HCT116 (cell line): ENCODE data around the gene ZNF777. TPM values are rescaled to one million over a fixed set of nuclear protein-coding genes. Genes with fewer than 3 reads are reported as not detected.

Experiments used
- ATAC-seq: fragments of 200-7000 bp; cut with Tn5 transposase; 2 replicates; pipeline ENCODE4 v1.9.1; 2020; ENCODE audit warnings: mild to moderate bottlenecking, moderate library complexity
- BruUV-seq: library from RNA; stranded (reverse); fragments of 400-500 nt; replicated peaks from 2 replicates; lab custom pipeline; 2021; lab: Mats Ljungman, UMichigan
- CTCF ChIA-PET: fragments of 300-600 bp; sonication (Branson Sonifier 250); formaldehyde crosslinking; loops from one replicate; lab custom pipeline; 2021; ENCODE audit warnings: antibody characterized with exemption; lab: Charles Lee
- POLR2A ChIA-PET: fragments of 300-600, 350-600 bp; sonication (Branson Sonifier 250); formaldehyde crosslinking; loops from one replicate; lab custom pipeline; 2021; ENCODE audit warnings: antibody characterized with exemption; lab: Charles Lee
- RAD21 ChIA-PET, 2 experiments: fragments of 300-600 bp; sonication (Branson Sonifier 250); formaldehyde crosslinking; loops; one replicate each; lab custom pipeline; 2023; ENCODE audit warnings: low total read pairs in 2 of 2; ENCODE audit not compliant: uncharacterized antibody in 2 of 2, unreplicated experiment in 2 of 2, low non-redundant PET in 1 of 2; lab: Charles Lee
- DNase-seq: peaks from one replicate; pipeline ENCODE4 v3.0.0-alpha.2; 2010; ENCODE audit warnings: low read depth, low spot score
- H2AFZ ChIP-seq: fragments of 200-600 bp; shearing (Covaris generic), sonication (generic); 2 replicates; pipeline ENCODE4 v1.6.1; 2017; ENCODE audit warnings: low read depth, mixed run types, mixed read lengths, antibody characterized with exemption, low read length; ENCODE audit not compliant: poor library complexity, severe bottlenecking
- H3K27ac ChIP-seq: 2 replicates; pipeline ENCODE4 v1.5.1; 2012; ENCODE audit warnings: low read depth, low read length
- H3K27me3 ChIP-seq: fragments of 200-600 bp; sonication (generic); 2 replicates; pipeline ENCODE4 v1.6.1; 2016; ENCODE audit warnings: mixed run types, low read length, mixed read lengths; ENCODE audit not compliant: insufficient read depth
- H3K36me3 ChIP-seq, 2 experiments: fragments of 200-500 bp in 1 of 2; fragments of 200-600 bp in 1 of 2; sonication (Bioruptor generic) in 1 of 2; sonication (generic) in 1 of 2; 2 replicates each; pipeline versions ENCODE4 v1.5.1 to v1.6.1; 2014 to 2016; ENCODE audit warnings: low read length in 2 of 2, inconsistent platforms in 1 of 2, mixed read lengths in 1 of 2, mixed run types in 1 of 2; ENCODE audit not compliant: insufficient read depth in 2 of 2, control insufficient read depth in 1 of 2
- H3K4me1 ChIP-seq, 2 experiments: fragments of 200-600 bp in 1 of 2; sonication (generic) in 1 of 2; 2 replicates each; pipeline versions ENCODE4 v1.5.1 to v1.6.1; 2012 to 2017; ENCODE audit warnings: low read length in 2 of 2, inconsistent platforms in 1 of 2, mild to moderate bottlenecking in 1 of 2, mixed read lengths in 1 of 2, mixed run types in 1 of 2, moderate library complexity in 1 of 2; ENCODE audit not compliant: insufficient read depth in 2 of 2, control insufficient read depth in 1 of 2
- H3K4me2 ChIP-seq: fragments of 200-600 bp; sonication (generic); 2 replicates; pipeline ENCODE4 v1.6.1; 2017; ENCODE audit warnings: mixed run types, low read length, mixed read lengths
- H3K4me3 ChIP-seq, 2 experiments: fragments of 200-600 bp in 1 of 2; sonication (generic) in 1 of 2; replicated peaks in 1 of 2; 2 replicates each; pipeline ENCODE4 v1.5.1; 2011 to 2016; ENCODE audit warnings: low read length in 2 of 2, control low read depth in 1 of 2, low read depth in 1 of 2, mild to moderate bottlenecking in 1 of 2, mixed read lengths in 1 of 2, mixed run types in 1 of 2
- H3K79me2 ChIP-seq: fragments of 200-600 bp; sonication (generic); 2 replicates; pipeline ENCODE4 v1.6.1; 2017; ENCODE audit warnings: mild to moderate bottlenecking, mixed run types, low read length, moderate library complexity, mixed read lengths; ENCODE audit not compliant: insufficient read depth
- H3K9ac ChIP-seq: fragments of 200-600 bp; sonication (generic); 2 replicates; pipeline ENCODE4 v1.6.1; 2016; ENCODE audit warnings: low read length, mixed read lengths
- H3K9me2 ChIP-seq: fragments of 200-600 bp; sonication (generic), shearing (Covaris generic); 2 replicates; pipeline ENCODE4 v1.6.1; 2017; ENCODE audit warnings: mixed run types, mild to moderate bottlenecking, moderate library complexity; ENCODE audit not compliant: insufficient read depth
- H3K9me3 ChIP-seq, 2 experiments: fragments of 200-500 bp in 1 of 2; fragments of 200-600 bp in 1 of 2; sonication (Bioruptor generic) in 1 of 2; sonication (generic) in 1 of 2; 2 replicates each; pipeline ENCODE4 v1.6.1; 2014 to 2017; ENCODE audit warnings: low read length in 2 of 2, mixed read lengths in 2 of 2, inconsistent platforms in 1 of 2, low read depth in 1 of 2, mild to moderate bottlenecking in 1 of 2, mixed run types in 1 of 2, moderate library complexity in 1 of 2; ENCODE audit not compliant: control insufficient read depth in 1 of 2, insufficient read depth in 1 of 2
- H4K20me1 ChIP-seq: fragments of 200-600 bp; sonication (generic), shearing (Covaris generic); 2 replicates; pipeline ENCODE4 v1.6.1; 2017; ENCODE audit warnings: mixed run types, mild to moderate bottlenecking, moderate library complexity; ENCODE audit not compliant: insufficient read depth
- CEBPB ChIP-seq: IDR thresholded peaks from 2 replicates; pipeline ENCODE4 v1.6.1; 2012; ENCODE audit warnings: low read depth
- CTCF ChIP-seq, 3 experiments: fragments of 200-600 bp in 1 of 3; sonication (generic) in 1 of 3; IDR thresholded peaks in 2 of 3; conservative IDR thresholded peaks in 1 of 3; 2 replicates each; pipeline ENCODE4 v1.5.1; 2012 to 2017; ENCODE audit warnings: low read depth in 2 of 3, low read length in 2 of 3, antibody characterized with exemption in 1 of 3, borderline replicate concordance in 1 of 3, control low read depth in 1 of 3, mild to moderate bottlenecking in 1 of 3, mixed read lengths in 1 of 3, mixed run types in 1 of 3, moderate library complexity in 1 of 3; ENCODE audit not compliant: insufficient read depth in 1 of 3
- EZH2phosphoT487 ChIP-seq: fragments of 200-600 bp; IDR thresholded peaks from 2 replicates; pipeline ENCODE4 v1.6.1; 2018; ENCODE audit warnings: antibody characterized with exemption, borderline replicate concordance
- FOSL1 ChIP-seq: IDR thresholded peaks from 2 replicates; pipeline ENCODE4 v1.6.1; 2012; ENCODE audit warnings: low read depth
- JUND ChIP-seq: IDR thresholded peaks from 2 replicates; pipeline ENCODE4 v1.6.1; 2012
- POLR2A ChIP-seq: IDR thresholded peaks from 2 replicates; pipeline ENCODE4 v1.7.0; 2011; ENCODE audit warnings: borderline replicate concordance; ENCODE audit not compliant: insufficient read depth, insufficient read length; ENCODE audit errors: extremely low read depth
- SIN3A ChIP-seq: IDR thresholded peaks from 2 replicates; pipeline ENCODE4 v1.6.1; 2012; ENCODE audit warnings: low read depth
- SP1 ChIP-seq: IDR thresholded peaks from 2 replicates; pipeline ENCODE4 v1.6.1; 2012; ENCODE audit warnings: low read depth
- YY1 ChIP-seq: IDR thresholded peaks from 2 replicates; pipeline ENCODE4 v1.6.1; 2011; ENCODE audit warnings: low read length, low read depth, moderate library complexity, mild to moderate bottlenecking; ENCODE audit not compliant: insufficient replicate concordance; ENCODE audit errors: extremely low read depth
- ZFX ChIP-seq: fragments of 450-650 bp; IDR thresholded peaks from 2 replicates; pipeline ENCODE4 v1.6.1; 2017
- intact Hi-C: fragments of 100-400 bp; cut with micrococcal nuclease; formaldehyde crosslinking; loops from 2 replicates; pipeline ENCODE4 v1.10.0; 2022
- total RNA-seq: library from RNA; stranded (reverse); gene quantifications from one replicate; pipeline ENCODE4 v1.2.1, GENCODE V29; 2021; ENCODE audit not compliant: unreplicated experiment
- TF ChIP-seq, protein P1 (sequence below): IDR thresholded peaks from 2 replicates; pipeline ENCODE4 v1.6.1; 2012; ENCODE audit warnings: low read depth
- TF ChIP-seq, protein P2 (sequence below): IDR thresholded peaks from 2 replicates; pipeline ENCODE4 v1.6.1; 2012
- TF ChIP-seq, protein P3 (sequence below): IDR thresholded peaks from 2 replicates; pipeline ENCODE4 v1.6.1; 2011; ENCODE audit warnings: mild to moderate bottlenecking, low read length, moderate library complexity; ENCODE audit not compliant: insufficient replicate concordance; ENCODE audit errors: extremely low read depth

The ZNF777 gene
- total RNA-seq, 1 experiment from 2014 or later = 15.6 TPM

DNA sequence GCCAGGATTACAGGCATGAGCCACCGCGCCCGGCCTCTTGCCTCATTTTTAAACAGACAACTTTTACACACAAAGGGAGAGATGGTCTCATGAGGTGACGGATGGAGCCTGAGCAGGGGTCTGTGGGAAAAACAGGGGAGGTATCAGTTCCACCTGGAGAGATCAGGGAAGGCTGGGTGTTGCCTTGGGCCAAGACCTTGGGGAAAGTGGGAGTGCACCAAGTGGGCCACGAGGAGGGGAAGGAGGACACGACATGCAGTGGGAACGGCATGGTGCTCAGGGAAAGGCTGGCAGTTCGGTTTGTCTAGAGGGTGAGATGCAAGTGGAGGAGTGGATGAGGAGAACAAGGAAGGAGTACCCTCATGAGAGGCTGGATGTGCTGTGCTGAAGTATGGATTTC lies 8.9 kb upstream of the ZNF777 start:
- BruUV-seq = no TSS peak
- Histone ChIP-seq H3K27ac (no peak overlapping the region), H3K9ac (no peak overlapping the region), H3K27me3 (no peaks in the 10 kb centered on the region), H3K79me2 (no peaks in the 10 kb centered on the region), H3K36me3 (peaks cover 11 to 13% of the 10 kb centered on the region in 2 experiments; a peak in 3 of 4 replicates), H3K9me3 (peaks cover 0 to 3% of the 10 kb centered on the region in 2 experiments; a peak in 1 of 4 replicates), H3K4me3 (no peak overlapping the region), H3K9me2 (no peaks in the 10 kb centered on the region), H2AFZ (no peak overlapping the region), H4K20me1 (no peaks in the 10 kb centered on the region), H3K4me2 (no peak overlapping the region), H3K4me1 (no peaks in the 10 kb centered on the region)
- no peak for DNase-seq
- CTCF ChIA-PET = no interaction called here
- intact Hi-C loops = no loop called here
- POLR2A ChIA-PET = no interaction called here
- TF ChIP-seq, protein P1, sequence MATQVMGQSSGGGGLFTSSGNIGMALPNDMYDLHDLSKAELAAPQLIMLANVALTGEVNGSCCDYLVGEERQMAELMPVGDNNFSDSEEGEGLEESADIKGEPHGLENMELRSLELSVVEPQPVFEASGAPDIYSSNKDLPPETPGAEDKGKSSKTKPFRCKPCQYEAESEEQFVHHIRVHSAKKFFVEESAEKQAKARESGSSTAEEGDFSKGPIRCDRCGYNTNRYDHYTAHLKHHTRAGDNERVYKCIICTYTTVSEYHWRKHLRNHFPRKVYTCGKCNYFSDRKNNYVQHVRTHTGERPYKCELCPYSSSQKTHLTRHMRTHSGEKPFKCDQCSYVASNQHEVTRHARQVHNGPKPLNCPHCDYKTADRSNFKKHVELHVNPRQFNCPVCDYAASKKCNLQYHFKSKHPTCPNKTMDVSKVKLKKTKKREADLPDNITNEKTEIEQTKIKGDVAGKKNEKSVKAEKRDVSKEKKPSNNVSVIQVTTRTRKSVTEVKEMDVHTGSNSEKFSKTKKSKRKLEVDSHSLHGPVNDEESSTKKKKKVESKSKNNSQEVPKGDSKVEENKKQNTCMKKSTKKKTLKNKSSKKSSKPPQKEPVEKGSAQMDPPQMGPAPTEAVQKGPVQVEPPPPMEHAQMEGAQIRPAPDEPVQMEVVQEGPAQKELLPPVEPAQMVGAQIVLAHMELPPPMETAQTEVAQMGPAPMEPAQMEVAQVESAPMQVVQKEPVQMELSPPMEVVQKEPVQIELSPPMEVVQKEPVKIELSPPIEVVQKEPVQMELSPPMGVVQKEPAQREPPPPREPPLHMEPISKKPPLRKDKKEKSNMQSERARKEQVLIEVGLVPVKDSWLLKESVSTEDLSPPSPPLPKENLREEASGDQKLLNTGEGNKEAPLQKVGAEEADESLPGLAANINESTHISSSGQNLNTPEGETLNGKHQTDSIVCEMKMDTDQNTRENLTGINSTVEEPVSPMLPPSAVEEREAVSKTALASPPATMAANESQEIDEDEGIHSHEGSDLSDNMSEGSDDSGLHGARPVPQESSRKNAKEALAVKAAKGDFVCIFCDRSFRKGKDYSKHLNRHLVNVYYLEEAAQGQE = no peak
- TF ChIP-seq FOSL1 (no peak), JUND (no peak), YY1 (no peak), ZFX (no peak), POLR2A (no peak), SP1 (no peak), SIN3A (no peak), EZH2phosphoT487 (no peak), CTCF (IDR thresholded peaks at IDR 0.05 in 2 of 3, conservative IDR thresholded peaks at IDR 0.05 in 1 of 3; ENCODE audit: borderline replicate concordance in 1 of 3, insufficient read depth in 1 of 3, low read depth in 2 of 3, low read length in 2 of 3) (no peak), CEBPB (no peak)
- TF ChIP-seq, protein P2, sequence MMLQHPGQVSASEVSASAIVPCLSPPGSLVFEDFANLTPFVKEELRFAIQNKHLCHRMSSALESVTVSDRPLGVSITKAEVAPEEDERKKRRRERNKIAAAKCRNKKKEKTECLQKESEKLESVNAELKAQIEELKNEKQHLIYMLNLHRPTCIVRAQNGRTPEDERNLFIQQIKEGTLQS = no peak
- TF ChIP-seq, protein P3, sequence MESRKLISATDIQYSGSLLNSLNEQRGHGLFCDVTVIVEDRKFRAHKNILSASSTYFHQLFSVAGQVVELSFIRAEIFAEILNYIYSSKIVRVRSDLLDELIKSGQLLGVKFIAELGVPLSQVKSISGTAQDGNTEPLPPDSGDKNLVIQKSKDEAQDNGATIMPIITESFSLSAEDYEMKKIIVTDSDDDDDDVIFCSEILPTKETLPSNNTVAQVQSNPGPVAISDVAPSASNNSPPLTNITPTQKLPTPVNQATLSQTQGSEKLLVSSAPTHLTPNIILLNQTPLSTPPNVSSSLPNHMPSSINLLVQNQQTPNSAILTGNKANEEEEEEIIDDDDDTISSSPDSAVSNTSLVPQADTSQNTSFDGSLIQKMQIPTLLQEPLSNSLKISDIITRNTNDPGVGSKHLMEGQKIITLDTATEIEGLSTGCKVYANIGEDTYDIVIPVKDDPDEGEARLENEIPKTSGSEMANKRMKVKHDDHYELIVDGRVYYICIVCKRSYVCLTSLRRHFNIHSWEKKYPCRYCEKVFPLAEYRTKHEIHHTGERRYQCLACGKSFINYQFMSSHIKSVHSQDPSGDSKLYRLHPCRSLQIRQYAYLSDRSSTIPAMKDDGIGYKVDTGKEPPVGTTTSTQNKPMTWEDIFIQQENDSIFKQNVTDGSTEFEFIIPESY = no peak
- RAD21 ChIA-PET = no interaction called here
- ATAC-seq = no peak
